Bronchial epithelial cell (primary cell): ENCODE measurements around the gene NOB1. TPM values are rescaled to one million over a fixed set of nuclear protein-coding genes. Genes with fewer than 3 reads are reported as not detected.
"Not testable (repeated sequence)": the region's sequence is repeated elsewhere in the genome, so short reads cannot be mapped to it uniquely, and the experiment has no call there.

Experiments used
- DNase-seq: peaks from one replicate; pipeline ENCODE4 v3.0.0-alpha.2; 2010; ENCODE audit warnings: low read depth
- FAIRE-seq: peaks from 2 replicates; lab custom pipeline; 2011; peaks lifted over from hg19 to GRCh38; lab: Jason Lieb, UNC
- H3K27me3 ChIP-seq: 2 replicates; pipeline ENCODE4 v1.5.1; 2011; ENCODE audit warnings: low read length; ENCODE audit not compliant: control insufficient read depth, insufficient read depth
- H3K36me3 ChIP-seq: 2 replicates; pipeline ENCODE4 v1.5.1; 2011; ENCODE audit warnings: low read length; ENCODE audit not compliant: control insufficient read depth, insufficient read depth
- H3K4me3 ChIP-seq: 2 replicates; pipeline ENCODE4 v1.5.1; 2011; ENCODE audit warnings: mild to moderate bottlenecking, low read depth, low read length, control low read depth
- total RNA-seq: library from RNA; depleted of rRNA; stranded (reverse); fragments of >200 nt; gene quantifications from 2 replicates; pipeline ENCODE4 v1.2.1, GENCODE V29; 2014
- TF ChIP-seq, protein P1 (sequence below): IDR thresholded peaks from 2 replicates; pipeline ENCODE4 v1.5.1; 2011; ENCODE audit warnings: mild to moderate bottlenecking, moderate library complexity, low read length, control low read depth, inconsistent platforms; ENCODE audit not compliant: insufficient read depth, severe bottlenecking

NOB1 gene
- total RNA-seq, 1 donor from 2014 or later, result 24.7 TPM

- Histone ChIP-seq H3K36me3 (peaks cover 44% of the 10 kb centered on the region), H3K4me3 (no peak overlapping the region), H3K27me3 (no peaks in the 10 kb centered on the region)
- DNase-seq (no peak), FAIRE-seq (no peak)
- TF ChIP-seq, protein P1, sequence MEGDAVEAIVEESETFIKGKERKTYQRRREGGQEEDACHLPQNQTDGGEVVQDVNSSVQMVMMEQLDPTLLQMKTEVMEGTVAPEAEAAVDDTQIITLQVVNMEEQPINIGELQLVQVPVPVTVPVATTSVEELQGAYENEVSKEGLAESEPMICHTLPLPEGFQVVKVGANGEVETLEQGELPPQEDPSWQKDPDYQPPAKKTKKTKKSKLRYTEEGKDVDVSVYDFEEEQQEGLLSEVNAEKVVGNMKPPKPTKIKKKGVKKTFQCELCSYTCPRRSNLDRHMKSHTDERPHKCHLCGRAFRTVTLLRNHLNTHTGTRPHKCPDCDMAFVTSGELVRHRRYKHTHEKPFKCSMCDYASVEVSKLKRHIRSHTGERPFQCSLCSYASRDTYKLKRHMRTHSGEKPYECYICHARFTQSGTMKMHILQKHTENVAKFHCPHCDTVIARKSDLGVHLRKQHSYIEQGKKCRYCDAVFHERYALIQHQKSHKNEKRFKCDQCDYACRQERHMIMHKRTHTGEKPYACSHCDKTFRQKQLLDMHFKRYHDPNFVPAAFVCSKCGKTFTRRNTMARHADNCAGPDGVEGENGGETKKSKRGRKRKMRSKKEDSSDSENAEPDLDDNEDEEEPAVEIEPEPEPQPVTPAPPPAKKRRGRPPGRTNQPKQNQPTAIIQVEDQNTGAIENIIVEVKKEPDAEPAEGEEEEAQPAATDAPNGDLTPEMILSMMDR, result no peak
These were observed 10.1 kb downstream of the NOB1 start for GRCh38 chr16:69744363-69745231.

DNA sequence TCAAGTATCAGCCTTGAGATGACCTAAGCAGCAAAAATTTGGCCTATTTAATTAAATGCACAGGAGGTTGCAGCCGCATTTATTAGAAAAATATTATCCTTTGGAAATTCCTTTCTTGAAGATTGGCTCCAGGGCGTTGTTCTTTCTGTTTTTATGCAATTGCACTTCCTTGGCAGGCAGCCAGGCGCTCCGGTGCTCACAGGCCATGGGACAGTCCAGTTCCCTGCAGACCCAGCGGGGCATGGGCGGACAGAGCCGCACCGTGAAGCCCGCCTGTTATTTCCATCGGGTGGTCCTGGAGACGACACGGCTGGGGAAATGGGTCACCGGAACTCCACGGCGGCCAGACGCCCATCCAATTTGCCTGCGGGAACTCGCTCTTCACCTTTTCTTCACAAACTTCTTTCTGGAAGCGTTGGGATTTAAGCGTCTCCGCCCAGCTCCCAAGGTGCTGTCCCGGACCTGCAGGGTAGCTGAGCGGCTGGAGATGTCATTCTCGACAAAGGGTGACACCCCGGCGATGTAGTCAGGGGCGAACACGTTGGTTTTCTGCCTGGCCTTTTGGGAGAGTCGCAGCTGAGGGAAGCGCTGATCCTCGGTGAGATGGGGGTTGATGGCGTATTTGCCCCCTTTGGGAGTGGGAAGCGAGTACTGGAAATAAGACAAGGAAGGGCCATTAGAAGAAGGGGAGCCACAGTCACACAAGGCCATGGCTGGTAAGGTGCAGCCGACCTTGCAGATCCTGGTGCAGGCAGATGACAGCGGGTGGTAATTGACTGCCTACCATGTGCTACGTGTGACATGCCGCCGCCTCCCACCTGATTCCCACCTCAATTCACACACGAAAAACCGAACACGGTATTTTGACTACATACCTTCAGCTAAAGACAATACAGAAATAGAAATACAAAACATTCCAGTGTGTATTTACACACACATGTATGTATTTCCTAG lies 12.5 kb downstream of the NOB1 start:
- FAIRE-seq, result no peak

GRCh38 chr16:69741519-69741918 lies 13.2 kb downstream of the NOB1 start:
- Histone ChIP-seq H3K36me3 (peaks cover 30% of the 10 kb centered on the region), H3K4me3 (no peak overlapping the region), H3K27me3 (no peaks in the 10 kb centered on the region)
- TF ChIP-seq, protein P1, result no peak
- DNase-seq, result peak; percentile 49
- FAIRE-seq, result no peak

More for the DNA sequence above, 12.5 kb downstream of the NOB1 start:
- Histone ChIP-seq H3K36me3 (peaks cover 31% of the 10 kb centered on the region), H3K4me3 (no peak overlapping the region), H3K27me3 (no peaks in the 10 kb centered on the region)
- TF ChIP-seq, protein P1, result no peak
- no peak for DNase-seq

DNA sequence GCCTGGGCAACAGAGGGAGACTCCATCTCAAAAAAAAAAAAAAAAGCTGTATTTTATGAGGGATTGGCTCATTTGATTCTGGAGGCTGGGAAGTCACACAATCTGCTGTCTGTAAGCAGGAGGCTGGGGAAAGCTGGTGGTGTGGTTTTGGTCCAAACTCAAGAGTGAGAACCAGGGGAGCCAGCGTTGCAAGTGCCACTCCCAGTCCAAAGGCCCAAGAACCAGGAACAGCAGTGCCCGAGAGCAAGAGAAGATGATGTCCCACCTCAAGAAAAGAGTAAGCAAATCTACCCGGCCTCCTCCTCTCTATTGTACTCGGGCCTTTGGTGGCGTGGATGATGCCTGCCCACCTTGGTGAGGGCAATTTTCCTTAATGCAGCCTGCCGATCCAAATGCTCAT lies 22.6 kb downstream of the NOB1 start:
- H3K36me3 ChIP-seq, result no peaks in the 10 kb centered on the region
- no peak for FAIRE-seq
- no peaks in the 10 kb centered on the region for H3K27me3 ChIP-seq
- no peak overlapping the region for H3K4me3 ChIP-seq
- no peak for DNase-seq
- TF ChIP-seq, protein P1, result no peak

DNA sequence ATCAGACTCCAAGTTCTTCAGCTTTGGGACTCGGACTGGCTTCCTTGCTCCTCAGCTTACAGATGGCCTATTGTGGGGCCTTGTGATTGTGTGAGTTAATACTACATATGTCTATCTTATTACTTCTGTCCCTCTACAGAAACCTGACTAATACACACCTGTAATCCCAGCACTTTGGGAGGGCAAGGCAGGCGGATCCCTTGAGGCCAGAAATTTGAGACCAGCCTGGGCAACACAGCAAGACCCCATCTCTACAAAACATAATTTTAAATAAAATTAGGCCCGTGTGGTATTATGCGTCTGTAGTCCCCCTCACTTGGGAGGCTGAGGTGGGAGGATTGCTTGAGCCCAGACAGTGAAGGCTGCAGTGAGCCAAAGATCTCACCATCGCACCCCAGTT lies 23.4 kb downstream of the NOB1 start:
- not testable (repeated sequence) for FAIRE-seq, H3K27me3 ChIP-seq, H3K4me3 ChIP-seq, H3K36me3 ChIP-seq, DNase-seq

DNA sequence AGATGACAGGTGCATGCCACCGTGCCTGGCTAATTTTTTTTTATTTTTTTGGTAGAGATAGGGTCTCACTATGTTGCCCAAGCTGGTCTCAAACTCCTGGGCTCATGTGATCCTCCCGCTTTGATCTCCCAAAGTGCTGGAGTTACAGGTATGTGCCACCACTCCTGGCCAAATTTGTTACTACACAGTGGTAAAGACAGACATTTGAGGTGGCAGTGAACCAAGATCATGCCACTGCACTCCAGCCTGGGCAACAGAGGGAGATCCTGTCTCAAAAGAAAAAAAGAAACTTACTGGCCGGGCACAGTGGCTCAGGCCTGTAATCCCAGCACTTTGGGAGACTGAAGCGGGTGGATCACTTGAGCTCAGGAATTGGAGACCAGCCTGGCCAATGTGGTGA lies 25.7 kb downstream of the NOB1 start:
- not testable (repeated sequence) for H3K4me3 ChIP-seq, H3K27me3 ChIP-seq, DNase-seq, H3K36me3 ChIP-seq, FAIRE-seq
